GM15510 (cell line): ENCODE data around the gene IFNL1.

Experiments
- POLR2A ChIP-seq: IDR thresholded peaks from 3 replicates; pipeline ENCODE4 v1.6.1; 2011; ENCODE audit warnings: borderline replicate concordance; ENCODE audit not compliant: insufficient read length; ENCODE audit errors: extremely low read depth

The IFNL1 gene

DNA sequence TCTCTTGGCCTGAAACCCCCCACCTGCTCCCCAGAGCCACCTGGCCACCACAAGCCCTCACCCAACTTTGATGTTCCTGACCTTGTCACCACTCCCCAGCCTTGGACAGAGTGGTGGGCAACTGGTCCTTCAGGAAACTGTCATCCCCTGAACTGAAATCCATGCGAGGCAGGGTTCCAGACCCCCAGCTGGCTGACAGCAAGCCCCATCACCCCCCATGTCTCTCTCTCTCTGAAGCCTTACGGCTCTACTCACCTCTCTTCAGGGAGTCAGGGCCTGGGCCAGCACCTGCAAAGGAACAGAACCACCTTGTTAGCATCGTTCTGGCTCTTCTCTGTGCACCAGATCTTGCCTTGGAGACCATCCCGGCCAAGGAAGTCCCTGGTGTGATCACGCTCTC, 21.9 kb downstream of the IFNL1 start:
- TF ChIP-seq POLR2A = no peak

DNA sequence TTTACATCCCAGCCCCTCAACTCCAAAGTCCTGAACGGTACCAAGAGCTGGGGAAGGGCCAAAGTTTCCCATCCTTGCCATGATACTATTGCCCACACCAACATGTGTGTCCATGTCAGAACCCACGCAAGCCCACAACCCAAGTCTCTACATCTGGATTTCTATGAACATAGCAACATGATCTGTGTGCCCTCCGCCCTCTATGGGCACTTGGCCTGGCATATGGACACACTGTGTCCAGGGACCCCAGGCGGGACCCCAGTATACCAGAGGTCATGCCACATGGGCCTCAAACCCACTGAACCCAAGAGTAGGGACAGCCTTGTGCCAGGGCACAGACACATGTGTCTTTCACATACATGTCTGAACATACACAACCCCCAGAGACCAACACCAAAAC, 22.5 kb downstream of the IFNL1 start:
- no peak for TF ChIP-seq POLR2A

DNA sequence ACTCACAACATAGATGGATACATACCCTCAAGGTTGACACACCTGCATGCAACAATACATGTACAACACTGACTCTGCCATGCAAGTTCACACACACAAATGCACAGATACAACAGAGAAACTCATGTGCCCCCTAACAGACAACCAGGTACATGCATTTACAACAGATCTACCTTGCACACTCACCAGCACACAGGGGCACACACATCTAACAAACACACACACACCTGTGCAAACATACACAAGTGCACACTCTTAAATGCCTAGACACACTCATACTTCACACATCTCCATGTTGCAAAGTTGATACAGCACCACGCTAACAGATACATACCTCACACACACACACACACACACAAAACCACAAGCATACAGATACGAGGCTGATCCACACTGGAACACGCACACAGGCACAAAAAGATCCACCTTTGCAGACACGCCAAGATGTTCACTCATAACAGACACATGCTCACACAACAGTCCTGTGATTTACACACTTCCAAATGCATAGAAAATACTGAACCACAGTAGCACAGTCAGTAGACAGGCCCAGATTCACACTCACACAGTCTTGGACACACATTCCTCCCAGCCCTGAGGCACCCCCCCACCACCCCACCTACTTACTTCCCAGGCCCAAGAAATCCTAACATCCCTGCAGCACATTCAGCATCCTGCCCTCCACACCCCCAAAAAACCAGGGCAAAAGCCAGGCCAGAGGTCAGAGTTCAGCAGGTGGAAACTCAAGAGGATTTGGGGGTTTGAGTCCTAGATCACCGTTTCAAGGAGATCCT, 23.1 kb downstream of the IFNL1 start:
- no peak for TF ChIP-seq POLR2A

GRCh38 chr19:39319892-39320248, 23.7 kb downstream of the IFNL1 start:
- TF ChIP-seq POLR2A = no peak

- TF ChIP-seq POLR2A = no peak
These were observed 25.1 kb downstream of the IFNL1 start for GRCh38 chr19:39321117-39321831.

GRCh38 chr19:39321832-39322176, 25.6 kb downstream of the IFNL1 start:
- TF ChIP-seq POLR2A = no peak

GRCh38 chr19:39324242-39324842, 28.1 kb downstream of the IFNL1 start:
- TF ChIP-seq POLR2A = no peak

DNA sequence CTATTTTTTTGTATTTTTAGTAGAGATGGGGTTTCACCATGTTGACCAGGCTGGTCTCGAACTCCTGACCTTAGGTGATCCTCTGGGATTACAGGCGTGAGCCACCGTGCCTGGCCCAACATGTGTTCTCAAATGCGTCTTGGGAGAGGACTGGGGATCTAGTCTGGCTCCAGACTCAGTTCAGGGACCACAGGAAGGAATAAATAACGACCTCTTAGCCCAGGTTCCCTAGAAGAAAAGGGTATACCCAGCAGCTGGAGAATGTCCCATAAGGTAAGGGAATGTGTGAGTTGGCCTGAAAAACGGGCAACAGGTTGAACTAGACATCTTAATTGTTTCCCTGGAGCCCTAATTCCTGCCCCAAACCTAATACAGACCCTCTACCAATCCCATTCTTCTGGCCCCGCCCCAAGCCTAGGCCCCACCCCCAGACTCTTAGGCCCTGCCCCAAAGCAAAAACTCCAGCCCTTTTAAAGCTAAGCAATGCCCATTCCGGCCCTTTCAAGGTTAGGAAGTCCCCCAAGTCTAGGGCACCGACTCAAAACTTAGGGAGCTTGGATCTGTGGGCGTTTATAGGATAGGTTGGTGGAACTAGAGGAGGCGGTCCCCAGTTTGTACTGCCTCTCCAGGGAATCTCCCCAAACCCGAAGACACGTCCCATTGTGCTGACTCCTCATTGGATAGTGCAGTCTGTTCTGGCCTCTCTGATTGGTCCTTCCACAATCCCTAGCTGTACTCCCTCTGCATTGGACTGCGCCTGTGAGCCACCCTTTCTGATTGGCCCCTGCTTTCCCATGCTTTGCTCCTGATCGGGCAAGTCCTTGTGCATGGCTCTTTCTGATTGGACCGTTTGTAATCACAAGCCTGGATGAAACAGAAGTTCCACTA, 29.8 kb downstream of the IFNL1 start:
- no peak for TF ChIP-seq POLR2A

- TF ChIP-seq POLR2A = no peak
These were observed 31.3 kb downstream of the IFNL1 start for GRCh38 chr19:39327363-39328045.

DNA sequence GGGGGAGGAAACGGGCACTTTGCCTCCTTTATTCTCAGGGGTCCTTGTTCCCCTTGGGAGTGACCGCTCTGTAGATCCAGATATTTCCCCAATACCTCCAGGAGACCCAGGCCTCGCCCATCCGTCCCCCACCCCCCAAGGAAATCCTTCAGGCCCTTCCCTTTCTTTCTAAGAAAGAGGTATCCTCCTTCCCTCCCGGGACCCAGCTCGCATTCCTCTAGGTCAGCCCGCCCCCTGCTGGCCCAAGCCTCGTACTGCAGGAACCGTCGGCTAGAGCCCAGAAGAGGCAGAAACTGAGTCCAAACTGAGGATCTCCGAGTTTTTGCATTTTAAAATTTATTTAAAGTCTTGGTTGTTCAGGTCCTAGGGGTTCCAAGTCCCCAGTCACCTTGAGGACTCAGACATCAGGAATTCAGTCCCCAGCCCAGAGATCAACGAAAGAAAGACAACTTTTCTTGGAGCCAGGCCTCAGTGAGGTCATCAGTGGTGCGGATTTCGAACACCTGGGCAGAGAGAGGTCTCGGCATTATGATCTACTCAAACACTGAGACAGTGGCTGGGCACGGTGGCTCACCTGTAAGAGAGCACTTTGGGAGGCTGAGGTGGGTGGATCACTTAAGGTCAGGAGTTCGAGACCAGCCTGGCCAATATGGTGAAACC, 32.0 kb downstream of the IFNL1 start:
- no peak for TF ChIP-seq POLR2A

GRCh38 chr19:39329948-39330347, 33.7 kb downstream of the IFNL1 start:
- TF ChIP-seq POLR2A = no peak

DNA sequence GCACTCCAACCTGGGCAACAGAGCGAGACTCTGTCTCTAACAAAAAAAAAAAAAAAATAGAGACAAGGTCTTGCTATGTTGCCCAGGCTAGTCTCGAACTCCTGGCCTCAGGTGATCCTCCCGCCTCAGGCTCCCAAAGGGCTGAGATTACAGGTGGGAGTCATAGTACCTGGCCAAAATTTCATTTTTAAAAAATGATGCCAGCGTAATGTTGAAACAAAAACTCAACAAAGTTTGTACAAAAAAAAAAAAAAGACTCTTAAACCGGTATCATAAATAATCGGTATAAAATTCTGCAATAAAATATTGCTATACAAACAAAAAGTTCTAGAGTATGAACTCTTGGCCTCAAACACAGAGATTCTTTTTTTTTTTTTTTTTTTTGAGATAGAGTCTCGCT, 36.1 kb downstream of the IFNL1 start:
- no peak for TF ChIP-seq POLR2A

- no peak for TF ChIP-seq POLR2A
These were observed 37.3 kb downstream of the IFNL1 start for GRCh38 chr19:39333507-39333906.
